Colonic mucosa (tissue), 4 donors: ENCODE data around the gene SYNGR1. TPM values are rescaled to one million over a fixed set of nuclear protein-coding genes. Genes with fewer than 3 reads are reported as not detected.
"Not testable (repeated sequence)": the region's sequence is repeated elsewhere in the genome, so short reads cannot be mapped to it uniquely, and the experiment has no call there.

Experiments used
- DNase-seq: peaks from one replicate; pipeline ENCODE4 v3.0.0-alpha.2; 2020
- H3K27ac ChIP-seq: fragments of 200-600 bp; one replicate; pipeline ENCODE4 v1.8.0; 2021
- H3K27me3 ChIP-seq: fragments of 200-600 bp; one replicate; pipeline ENCODE4 v1.8.0; 2021
- H3K36me3 ChIP-seq: fragments of 200-600 bp; one replicate; pipeline ENCODE4 v1.8.0; 2021
- H3K4me1 ChIP-seq: fragments of 200-600 bp; one replicate; pipeline ENCODE4 v1.8.0; 2021; ENCODE audit warnings: mild to moderate bottlenecking
- H3K4me3 ChIP-seq: fragments of 200-600 bp; one replicate; pipeline ENCODE4 v1.8.0; 2021
- H3K9ac ChIP-seq, 2 donors: one replicate each; pipeline ENCODE4 v1.7.0; 2013; ENCODE audit warnings: control low read depth in 2 of 2, low read depth in 2 of 2, low read length in 2 of 2
- H3K9me3 ChIP-seq: fragments of 200-600 bp; one replicate; pipeline ENCODE4 v1.8.0; 2021
- CTCF ChIP-seq: fragments of 200-600 bp; IDR thresholded peaks from one replicate; pipeline ENCODE4 v1.8.0; 2022; ENCODE audit warnings: antibody characterized with exemption, mild to moderate bottlenecking
- intact Hi-C: fragments of 100-400 bp; cut with DNase I; formaldehyde crosslinking; loops from one replicate; pipeline ENCODE4 v1.14.1; 2022
- total RNA-seq, 2 donors: library from RNA; stranded (reverse); fragmentation: NEBNext Ultra II Directional in 1 of 2; extraction: Animal tissue kit (Norgen Biotek cat#: 25700) in 1 of 2; gene quantifications; one replicate each; pipeline ENCODE4 v1.2.1, GENCODE V29; 2021
- donor health status: healthy.
- donor health status: DM: no; HTN: no; CAD: no.
- donor health status: DM: no; HTN: no; CAD: no.

SYNGR1 gene
- total RNA-seq, 2 donors from 2014 or later, result 1.8 to 4.3 TPM

- H3K36me3 ChIP-seq, result no peaks in the 10 kb centered on the region
- H3K4me1 ChIP-seq, result no peaks in the 10 kb centered on the region
- TF ChIP-seq CTCF, result no peak
- H3K27me3 ChIP-seq, result no peaks in the 10 kb centered on the region
- DNase-seq, result no peak
- H3K9ac ChIP-seq, result no peak overlapping the region
- H3K9me3 ChIP-seq, result no peaks in the 10 kb centered on the region
- intact Hi-C loops, result no loop called here
- H3K4me3 ChIP-seq, result no peak overlapping the region
- H3K27ac ChIP-seq, result no peak overlapping the region
These were observed 6.7 kb downstream of the SYNGR1 start for GRCh38 chr22:39356464-39356863.

GRCh38 chr22:39357110-39358108 is 7.6 kb downstream of the SYNGR1 start:
- H3K4me1 ChIP-seq, H3K27ac ChIP-seq: not testable (repeated sequence)

DNA sequence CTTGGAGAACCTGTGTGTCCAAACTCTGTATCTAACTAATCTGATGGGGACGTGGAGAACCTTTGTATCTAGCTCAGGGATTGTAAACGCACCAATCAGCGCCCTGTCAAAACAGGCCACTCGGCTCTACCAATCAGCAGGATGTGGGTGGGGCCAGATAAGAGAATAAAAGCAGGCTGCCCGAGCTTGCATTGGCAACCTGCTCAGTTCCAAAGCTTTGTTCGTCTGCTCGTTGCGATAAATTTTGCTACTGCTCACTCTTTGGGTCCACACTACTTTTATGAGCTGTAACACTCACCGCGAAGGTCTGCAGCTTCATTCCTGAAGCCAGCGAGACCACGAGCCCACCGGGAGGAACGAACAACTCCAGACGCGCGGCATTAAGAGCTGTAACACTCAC is 8.4 kb downstream of the SYNGR1 start:
- not testable (repeated sequence) for H3K4me3 ChIP-seq

More at GRCh38 chr22:39357110-39358108, 7.6 kb downstream of the SYNGR1 start:
- H3K9ac ChIP-seq, intact Hi-C loops, H3K4me3 ChIP-seq, H3K36me3 ChIP-seq, H3K9me3 ChIP-seq, H3K27me3 ChIP-seq, DNase-seq: not testable (repeated sequence)

DNA sequence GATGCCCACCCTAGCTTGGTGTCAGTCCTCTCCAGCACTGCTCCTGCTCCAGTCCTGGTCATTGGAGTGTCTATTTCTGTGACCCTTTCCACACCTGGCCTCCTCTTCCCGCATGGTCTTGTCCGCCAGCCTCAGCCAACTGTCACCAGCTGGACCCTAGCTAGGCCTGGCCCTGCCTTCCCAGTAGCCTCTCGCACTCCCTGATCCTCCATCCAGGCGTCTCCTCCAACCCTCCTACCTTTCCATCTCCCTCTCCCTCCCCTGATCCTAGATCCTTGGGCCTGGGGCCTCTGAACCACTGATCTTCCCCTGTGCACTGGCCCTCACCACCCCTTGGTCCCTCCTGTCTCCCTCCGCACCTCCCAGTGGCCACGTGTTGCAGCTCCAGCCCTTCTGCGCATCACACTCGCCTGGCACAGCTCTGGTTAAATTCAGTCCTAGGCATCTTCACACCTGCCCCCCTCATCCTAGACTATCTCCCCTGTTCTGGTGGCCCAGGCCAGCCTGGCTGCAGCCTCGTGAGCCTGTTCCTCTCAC is 9.9 kb downstream of the SYNGR1 start:
- Histone ChIP-seq H3K27me3 (no peaks in the 10 kb centered on the region), H3K4me3 (no peak overlapping the region), H3K9ac (no peak overlapping the region), H3K36me3 (no peaks in the 10 kb centered on the region), H3K4me1 (no peaks in the 10 kb centered on the region), H3K27ac (no peak overlapping the region), H3K9me3 (no peaks in the 10 kb centered on the region)
- TF ChIP-seq CTCF, result no peak
- no peak for DNase-seq
- intact Hi-C loops, result no loop called here

More for the DNA sequence above, 8.4 kb downstream of the SYNGR1 start:
- intact Hi-C loops, H3K9ac ChIP-seq, DNase-seq, H3K36me3 ChIP-seq, H3K4me1 ChIP-seq, H3K27ac ChIP-seq, H3K27me3 ChIP-seq, H3K9me3 ChIP-seq: not testable (repeated sequence)

DNA sequence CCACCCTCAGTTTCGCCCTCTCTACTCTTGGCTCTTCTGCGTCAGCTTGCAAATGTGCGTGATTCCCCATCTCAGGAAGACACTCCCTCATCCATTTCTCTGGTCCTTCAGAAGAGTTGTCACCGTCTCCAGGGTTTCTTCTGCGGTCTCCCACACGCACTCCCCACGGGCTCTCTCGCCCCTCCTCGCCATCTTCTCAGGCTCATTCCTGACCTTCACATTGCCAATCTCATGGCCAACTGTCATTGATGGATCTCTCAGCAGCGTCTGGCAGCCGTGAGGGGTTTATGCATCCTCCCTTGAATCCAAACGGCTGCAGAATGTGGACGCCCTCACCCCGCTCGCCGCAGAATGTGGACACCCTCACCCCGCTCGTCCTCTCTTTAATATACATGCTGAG is 10.5 kb downstream of the SYNGR1 start:
- no peak for TF ChIP-seq CTCF
- H3K9me3 ChIP-seq, result no peaks in the 10 kb centered on the region
- no peaks in the 10 kb centered on the region for H3K36me3 ChIP-seq
- H3K27ac ChIP-seq, result no peak overlapping the region
- no peak overlapping the region for H3K9ac ChIP-seq
- H3K4me3 ChIP-seq, result no peak overlapping the region
- no peaks in the 10 kb centered on the region for H3K27me3 ChIP-seq
- H3K4me1 ChIP-seq, result no peaks in the 10 kb centered on the region
- intact Hi-C loops, result no loop called here
- no peak for DNase-seq

DNA sequence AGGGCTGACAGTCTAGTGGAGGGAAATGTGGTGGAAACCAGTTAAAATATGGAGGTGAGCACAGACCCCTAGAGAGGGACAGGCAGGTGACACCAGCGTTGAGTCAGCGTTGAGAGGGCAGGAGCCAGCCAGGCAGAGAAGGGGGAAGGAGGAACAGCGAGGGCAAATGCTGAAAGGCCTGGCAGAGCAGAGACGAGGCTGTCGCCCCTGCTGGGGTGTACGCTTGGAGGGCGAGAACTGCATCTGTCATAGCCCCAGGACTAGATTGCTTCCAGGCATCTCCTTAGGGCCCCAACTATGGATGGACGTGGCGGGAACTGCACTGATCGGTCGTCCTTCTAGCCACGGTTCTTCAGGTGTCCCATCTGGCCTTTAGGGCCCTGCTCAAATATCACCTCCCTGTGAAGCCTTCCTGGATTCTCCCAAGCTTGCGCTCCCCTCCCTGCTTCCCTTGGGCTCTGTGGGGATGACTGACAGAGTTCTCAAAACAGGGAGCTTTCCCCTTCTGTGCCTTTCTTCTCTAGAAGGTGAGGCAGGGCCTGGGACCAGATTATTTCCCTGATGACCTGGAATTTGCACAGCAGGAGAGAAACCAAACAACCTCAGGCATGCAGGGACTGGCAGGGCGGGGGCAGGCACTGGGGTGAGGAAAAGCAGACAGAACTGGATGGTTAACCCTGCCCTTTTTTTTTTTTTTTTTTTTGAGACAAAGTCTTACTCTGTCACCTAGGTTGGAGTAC is 11.1 kb downstream of the SYNGR1 start:
- intact Hi-C loops, result no loop called here
- Histone ChIP-seq H3K4me3 (no peak overlapping the region), H3K4me1 (no peaks in the 10 kb centered on the region), H3K9ac (no peak overlapping the region), H3K27ac (no peak overlapping the region), H3K27me3 (no peaks in the 10 kb centered on the region), H3K36me3 (no peaks in the 10 kb centered on the region), H3K9me3 (no peaks in the 10 kb centered on the region)
- TF ChIP-seq CTCF, result no peak
- DNase-seq, result no peak
